Measurements from ENCODE around the gene SH3PXD2B.

DNA sequence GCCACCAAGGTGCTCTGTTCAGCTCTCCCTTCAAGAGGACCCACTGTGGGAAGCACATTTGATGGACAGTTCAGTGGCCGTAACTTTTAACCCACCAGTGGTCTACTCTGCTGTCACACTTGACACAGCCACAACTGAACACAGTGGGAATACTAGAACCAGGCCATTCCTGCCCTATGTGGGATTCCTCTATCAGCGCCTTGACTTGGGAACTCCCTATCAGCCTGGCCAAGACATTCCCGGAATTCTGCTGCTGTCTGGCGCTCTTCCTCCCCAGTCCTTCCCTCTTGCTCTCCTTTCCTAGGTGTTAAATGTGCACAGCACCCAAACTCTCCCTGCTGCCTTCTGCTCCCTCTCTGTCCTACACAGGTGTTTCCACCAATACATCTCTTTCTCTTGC, 23.1 kb upstream of the SH3PXD2B start:
- TF ChIP-seq POLR2A (IDR thresholded peaks at IDR 0.05; ENCODE audit: low read depth, low read length) = no peak
- TF ChIP-seq TAF1 (IDR thresholded peaks at IDR 0.05; ENCODE audit: borderline replicate concordance, low read depth, low read length) = no peak

Measured in GM12892 (cell line).